GM21717 (cell line): ENCODE results near the gene KIF6.
"Not testable (repeated sequence)": the region's sequence is repeated elsewhere in the genome, so short reads cannot be mapped to it uniquely, and the experiment has no call there.

Experiments
- ATAC-seq: cut with Tn5 transposase; IDR thresholded peaks from one replicate; pipeline ENCODE4 v1.9.1; 2021; ENCODE audit warnings: mild to moderate bottlenecking, moderate library complexity; ENCODE audit not compliant: unreplicated experiment

KIF6 gene

DNA sequence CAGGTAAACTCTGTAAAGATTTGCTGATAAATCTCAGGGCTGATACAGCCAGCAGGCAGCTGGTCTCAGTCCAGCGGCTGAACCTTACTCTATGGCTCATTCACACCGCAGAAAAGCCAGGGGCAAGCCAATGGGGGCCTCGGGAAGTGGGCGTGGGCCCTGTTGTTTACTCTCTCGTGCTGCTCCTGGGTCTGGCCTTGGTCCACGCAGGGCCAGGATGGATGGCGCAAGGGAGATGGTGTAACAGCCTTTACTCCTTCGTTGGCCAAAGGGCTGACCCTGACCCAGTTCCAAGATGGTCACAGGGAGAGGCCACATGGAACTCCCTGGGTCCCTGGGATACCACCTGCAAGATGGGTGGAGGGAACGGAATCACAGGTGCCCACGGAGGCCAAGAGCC, 427.1 kb downstream of the KIF6 start:
- ATAC-seq: no peak

DNA sequence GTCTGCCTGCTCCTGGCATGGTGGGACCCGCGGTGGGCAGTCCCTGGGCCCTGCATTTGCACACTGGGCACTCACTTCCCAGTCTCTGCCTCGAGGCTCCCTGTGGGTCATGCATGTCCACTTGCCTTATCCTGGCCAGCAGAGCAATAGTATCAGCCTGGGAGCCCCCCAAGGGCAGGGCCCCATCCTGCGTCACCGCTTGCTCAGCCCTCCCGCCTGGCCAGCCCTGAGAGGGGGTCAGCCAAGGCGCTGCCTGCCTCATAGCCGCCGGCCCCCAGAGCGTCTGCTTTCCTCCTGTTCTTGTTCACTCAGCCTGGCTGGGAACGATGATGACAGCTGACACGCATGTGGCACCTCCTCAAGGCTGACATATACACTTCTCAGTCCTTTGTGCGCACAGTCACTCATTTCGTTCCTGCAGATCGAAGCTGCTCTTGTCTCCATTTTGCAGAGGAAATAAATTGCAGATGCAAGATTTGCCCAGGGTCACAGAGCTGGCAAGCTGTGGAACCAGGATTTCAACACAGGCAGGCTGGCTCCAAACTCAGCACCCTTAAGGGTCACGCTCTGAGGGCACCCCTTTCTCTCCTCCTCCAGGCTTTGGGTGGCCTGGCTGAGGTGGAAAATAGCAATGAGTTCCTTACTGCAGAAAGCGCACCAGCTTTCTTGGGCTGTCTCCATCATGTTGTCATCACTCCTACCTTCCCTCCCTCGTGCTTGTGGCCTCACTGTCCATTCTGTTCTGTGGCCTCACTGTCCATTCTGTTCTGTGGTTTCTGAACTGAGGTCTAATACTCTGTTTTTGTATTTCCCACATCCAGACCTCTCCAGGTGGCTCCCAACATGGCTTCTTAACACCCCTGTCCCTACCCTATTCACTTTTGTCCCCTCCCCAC, 428.2 kb downstream of the KIF6 start:
- no peak for ATAC-seq

DNA sequence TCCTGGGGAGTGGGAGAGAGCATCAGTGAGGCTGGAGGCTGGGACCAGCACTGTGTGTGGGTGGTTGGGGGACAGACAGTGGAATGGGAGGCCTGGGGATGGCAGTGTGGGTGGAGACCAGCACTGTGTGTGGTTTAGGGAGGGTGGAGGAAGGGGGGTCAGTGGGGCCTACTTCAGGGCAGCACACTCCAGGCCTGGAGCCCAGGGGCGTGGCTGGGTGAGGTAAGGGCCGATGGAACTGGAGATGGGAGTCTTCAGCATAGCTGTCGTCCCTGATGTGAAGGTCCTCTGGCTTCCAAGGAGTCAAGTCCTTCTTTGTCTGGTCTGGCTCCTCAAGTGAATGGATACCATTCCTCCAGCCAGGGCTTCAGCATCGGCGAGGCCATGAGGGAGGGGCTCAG, 429.6 kb downstream of the KIF6 start:
- ATAC-seq: no peak

DNA sequence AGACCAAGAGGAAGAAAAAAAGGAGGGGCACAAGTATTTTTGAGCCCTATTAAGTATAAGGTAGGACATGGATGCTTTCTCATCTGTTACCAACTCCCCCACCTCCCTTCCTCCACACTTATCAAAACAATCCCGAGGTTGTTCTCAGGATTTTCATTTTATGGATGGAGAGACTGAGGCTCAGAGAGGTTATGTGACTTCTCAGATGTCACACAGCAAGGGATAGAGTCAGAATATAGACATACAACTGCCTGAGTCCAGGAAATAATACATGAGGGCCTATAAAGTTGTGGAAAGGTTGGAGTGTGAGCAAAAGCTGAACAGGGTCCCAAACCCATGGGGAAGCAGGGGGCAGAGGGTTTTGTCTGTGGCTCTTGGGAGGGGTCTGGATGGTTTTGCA, 430.3 kb downstream of the KIF6 start:
- ATAC-seq: no peak

DNA sequence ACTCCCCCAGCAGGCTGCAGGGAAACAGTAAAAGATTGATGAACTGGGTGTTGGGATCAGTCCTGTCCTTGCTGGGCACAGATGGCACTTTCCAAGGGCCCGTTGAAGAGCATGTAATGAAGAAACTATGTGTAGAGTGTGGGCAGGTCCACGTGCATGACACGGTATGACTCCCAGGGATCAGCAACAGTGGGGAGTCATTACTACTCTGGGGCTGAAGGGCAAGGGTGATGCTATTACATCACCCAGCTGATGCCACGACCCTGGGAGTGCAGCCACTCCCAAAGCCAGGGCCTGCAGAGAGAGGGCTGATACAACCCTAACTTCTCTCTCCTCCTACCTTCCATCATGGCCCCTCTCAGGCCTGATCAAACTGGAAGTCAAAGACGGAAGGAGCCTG, 431.1 kb downstream of the KIF6 start:
- ATAC-seq: no peak

DNA sequence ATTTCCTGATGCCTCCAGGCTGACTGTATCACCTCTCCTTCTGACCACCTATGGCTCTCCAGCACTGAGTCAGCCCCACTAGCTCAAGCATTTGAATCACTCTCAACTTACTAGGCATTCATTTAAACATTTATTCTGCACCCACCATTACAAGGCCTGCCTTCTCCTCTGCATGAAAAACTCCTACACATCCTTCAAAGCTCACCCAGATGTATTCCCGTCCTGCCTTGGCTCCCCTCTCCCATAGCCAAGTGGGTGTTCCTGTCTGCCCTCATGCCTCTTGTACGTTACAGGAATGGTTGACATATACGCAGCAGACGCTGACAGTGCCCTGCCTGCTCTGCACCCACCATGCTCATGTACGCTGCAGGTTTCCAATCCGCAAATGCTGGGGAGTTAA, 432.6 kb downstream of the KIF6 start:
- no peak for ATAC-seq

DNA sequence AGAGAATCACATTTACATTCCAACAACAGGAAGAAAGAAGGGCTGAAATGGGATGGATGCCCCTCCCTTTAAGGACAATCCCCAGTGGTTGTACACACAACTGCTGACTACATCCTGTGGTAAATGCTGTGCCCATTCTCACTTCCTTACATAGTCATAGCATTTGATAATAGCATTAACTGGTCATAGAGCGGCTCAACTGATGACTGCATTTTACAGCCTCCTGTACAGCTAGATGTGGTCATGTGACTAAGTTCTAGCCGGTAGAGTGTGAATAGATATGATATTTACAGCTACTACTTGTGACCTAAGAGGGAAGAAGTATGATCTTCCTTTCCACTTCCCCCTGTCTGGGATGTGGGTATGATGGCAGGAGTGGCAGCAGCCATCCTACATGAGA, 435.7 kb downstream of the KIF6 start:
- no peak for ATAC-seq

DNA sequence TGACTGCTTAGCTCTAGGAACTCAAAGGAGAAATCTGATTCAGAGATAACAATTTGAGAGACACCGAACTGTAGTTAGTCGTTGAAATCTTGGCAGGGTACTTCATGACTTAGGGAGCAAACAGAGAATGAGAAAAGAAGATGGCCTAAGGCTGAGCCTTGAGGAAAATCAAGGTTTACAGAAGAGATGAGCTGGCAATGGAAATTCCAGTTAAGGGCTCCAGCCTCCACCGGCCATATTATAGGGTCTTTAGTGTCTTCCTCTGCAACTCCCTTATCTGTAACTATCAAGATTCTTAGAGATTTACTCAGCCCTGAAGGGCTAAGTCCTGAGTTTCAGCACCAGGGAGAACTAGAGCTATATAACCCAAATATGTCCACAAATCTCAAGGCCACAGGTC, 437.6 kb downstream of the KIF6 start:
- no peak for ATAC-seq

DNA sequence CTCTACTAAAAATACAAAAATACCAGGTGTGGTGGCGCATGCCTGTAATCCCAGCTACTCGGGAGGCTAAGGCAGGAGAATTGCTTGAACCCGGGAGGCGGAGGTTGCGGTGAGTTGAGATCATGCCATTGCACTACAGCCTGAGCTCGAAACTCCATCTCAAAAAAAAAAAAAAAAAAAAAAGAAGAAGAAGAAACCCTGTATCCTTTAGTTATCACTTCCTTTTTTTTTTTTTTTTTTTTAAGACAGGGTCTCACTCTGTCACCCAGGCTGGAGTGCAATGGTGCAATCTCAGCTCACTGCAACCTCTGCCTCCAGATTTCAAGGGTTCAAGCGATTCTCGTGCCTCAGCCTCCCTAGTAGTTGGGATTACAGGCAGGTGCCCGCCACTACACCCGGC, 438.6 kb downstream of the KIF6 start:
- ATAC-seq: not testable (repeated sequence)

DNA sequence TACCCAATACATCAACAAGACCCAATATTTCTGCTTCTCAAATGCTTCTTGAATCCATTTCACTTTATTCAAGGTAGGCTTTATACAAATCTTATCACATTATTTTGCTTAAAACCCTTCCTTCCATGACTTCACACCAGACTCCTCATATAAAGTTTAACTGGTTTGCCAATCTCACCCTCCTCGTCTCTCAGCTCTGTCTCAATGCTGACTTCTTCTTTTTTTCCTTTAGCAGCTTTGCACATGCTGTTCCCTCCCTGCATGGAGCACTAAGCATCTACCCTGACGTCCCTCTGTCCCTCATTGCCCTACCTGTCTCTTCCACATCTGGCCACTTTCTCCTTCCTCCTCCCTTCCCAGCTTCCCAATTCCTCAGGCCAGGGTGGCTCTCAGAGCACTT, 442.4 kb downstream of the KIF6 start:
- ATAC-seq: no peak

DNA sequence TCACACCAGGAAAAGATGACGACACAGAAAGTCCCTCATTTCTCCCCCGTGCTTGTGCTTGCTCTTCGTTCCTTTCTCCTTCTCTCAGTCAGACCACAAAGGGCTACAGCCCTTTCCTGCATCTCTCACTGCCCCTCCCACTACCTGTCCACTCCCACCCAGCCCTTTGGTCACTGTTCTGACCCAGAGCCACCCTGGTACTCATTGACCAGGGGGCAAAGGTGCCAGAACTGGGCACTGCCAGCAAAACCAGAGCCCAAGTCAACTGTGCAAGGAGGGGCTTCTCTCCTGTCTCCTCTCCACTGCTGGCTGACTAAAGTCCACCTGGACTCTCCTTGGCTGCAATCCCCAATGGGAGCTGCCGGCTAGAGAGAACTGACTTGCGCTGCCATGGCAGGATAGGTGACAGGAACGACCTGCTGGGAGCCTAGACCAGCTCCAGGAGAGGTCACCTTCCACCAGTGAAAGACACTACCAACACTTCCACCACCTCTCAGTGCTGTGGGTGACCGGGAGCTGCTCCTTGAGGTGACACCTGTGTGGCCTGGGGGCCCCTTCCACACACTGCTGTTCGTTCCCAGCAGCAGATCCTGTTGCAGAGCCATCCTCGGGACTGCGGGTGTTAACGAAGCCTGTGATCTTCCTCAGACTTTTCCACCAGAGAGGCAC, 443.8 kb downstream of the KIF6 start:
- no peak for ATAC-seq

DNA sequence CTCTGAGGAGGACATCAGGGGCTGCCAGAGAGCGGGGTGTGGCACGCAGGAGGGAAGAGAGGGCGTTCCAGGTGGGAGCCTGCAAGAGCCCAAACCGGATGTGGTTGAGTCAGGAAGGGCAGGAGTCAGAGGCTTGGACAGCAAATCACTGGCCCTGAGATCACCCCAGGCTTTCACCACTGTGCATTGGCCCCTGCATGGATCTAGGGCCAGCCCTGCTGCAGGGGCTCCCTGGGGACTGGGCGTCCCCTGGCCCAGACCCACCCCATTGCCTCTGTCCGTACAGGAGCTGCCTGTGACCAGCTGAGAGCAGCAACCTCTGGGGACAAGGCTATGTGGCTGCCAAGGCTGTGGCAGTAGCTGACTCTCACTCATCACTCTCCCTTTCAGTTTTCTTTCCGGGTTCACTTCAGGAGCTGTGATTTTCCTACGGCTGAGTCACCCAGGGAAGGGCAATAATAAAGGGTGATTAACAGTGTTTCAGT, 444.9 kb downstream of the KIF6 start:
- ATAC-seq: no peak
